A172 (cell line): Measurements from ENCODE around the gene AOAH. TPM values are rescaled to one million over a fixed set of nuclear protein-coding genes. Genes with fewer than 3 reads are reported as not detected.

ENCODE experiments used
- DNase-seq: peaks from one replicate; pipeline ENCODE4 v3.0.0-alpha.2; 2015; ENCODE audit warnings: low spot score
- total RNA-seq: library from RNA; depleted of rRNA; stranded (reverse); fragments of >200 nt; shearing (Covaris generic); gene quantifications from 2 replicates; pipeline ENCODE4 v1.2.3, GENCODE V29; 2014; rRNA removed

The AOAH gene, protein sequence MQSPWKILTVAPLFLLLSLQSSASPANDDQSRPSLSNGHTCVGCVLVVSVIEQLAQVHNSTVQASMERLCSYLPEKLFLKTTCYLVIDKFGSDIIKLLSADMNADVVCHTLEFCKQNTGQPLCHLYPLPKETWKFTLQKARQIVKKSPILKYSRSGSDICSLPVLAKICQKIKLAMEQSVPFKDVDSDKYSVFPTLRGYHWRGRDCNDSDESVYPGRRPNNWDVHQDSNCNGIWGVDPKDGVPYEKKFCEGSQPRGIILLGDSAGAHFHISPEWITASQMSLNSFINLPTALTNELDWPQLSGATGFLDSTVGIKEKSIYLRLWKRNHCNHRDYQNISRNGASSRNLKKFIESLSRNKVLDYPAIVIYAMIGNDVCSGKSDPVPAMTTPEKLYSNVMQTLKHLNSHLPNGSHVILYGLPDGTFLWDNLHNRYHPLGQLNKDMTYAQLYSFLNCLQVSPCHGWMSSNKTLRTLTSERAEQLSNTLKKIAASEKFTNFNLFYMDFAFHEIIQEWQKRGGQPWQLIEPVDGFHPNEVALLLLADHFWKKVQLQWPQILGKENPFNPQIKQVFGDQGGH
- 0.53 and 0.64 TPM in 2 replicates for total RNA-seq

DNA sequence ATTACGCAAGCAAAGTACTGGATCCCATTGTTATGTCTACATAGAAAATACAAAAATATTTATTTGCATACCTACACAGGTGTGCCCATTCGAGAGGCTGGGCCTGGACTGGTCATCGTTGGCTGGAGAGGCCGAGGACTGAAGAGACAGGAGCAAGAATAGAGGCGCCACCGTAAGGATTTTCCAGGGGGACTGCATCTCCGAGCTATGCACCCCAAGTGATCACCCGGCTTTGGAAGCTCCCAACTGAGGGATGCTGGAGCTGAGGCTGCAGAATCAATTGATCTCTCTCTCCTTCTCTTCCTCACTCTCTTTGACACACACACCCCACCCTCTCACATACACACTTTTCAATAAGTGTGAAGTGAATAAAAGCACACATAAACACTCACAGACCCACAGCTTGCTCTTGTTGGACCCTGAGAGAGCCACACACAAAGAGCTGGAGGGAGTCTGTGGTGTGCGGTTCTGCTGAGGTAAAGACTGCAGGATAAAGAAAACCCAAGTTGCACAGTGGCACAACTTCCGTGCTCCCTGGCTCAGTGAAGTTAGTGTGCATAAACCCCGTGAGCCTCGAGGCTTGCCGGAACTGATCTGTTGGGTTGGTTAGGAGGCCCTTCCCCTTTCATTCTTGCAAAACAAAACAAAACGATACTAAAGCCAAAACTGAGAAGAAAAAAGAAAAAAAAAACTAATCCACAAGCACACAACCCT lies at the start of gene AOAH:
Gene AOAH, minus strand, starts transcription at position 544 of the 714 bp plus-strand sequence. Its CDS starts 346 bp downstream, at position 198.
- no peak for DNase-seq

DNA sequence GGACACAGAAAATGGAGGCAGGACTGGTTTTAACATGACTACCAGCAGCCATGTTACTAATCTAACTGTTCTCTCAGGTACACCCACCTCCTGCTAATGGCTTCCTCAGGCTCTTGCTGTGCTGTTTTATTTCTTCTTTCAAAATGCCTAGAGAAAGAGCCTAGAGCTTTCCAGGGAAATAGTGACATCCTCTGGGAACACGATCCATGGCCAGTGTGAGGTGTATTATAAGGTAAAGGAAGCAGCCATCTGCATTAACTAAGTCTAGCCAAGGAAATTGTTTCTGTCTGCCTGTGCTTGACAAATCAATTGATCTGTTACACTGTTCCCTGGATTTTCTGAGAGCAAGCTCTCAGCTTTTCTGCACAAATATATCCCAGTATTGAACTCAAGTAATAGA lies 42.2 kb upstream of the AOAH start:
- no peak for DNase-seq

DNA sequence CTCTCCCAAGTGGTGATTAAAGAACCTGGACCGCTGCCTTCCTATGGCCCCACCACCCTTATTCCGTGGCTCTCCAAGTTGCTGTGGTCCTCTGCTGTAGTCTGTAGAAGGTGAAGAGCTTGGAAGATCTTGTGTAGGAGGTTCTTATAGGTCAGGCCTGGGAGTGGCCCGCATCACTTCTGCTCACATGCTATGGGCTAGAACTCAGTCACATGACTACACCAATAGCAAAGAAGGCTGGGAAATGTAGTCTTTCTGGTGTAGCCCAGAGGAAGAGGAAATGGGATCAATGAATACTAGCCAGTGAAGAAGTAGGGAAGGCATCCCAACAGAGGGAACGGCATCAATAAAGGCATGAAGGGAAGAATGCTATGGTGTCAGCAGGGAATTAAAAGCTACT lies 41.3 kb upstream of the AOAH start:
- peak; percentile 27 for DNase-seq

DNA sequence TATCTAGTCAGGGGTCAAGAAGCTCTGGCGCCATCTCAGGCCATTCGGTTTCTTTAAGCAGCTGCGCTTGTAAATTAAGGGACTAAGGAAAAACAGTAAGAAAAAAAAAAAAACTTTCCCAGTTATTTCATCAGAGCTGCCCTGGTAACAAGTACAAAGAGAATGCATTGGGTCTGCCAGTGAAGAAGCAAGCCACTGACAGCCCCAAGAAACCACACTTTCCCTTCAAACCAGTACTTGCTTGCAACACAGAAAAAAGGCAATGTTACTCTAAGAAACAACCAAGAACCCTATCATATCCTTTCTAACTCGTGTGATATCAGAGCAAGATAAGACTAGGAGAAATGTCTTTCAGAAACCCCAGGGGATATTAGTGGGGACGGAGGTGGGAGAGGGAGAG lies 40.6 kb upstream of the AOAH start:
- no peak for DNase-seq

DNA sequence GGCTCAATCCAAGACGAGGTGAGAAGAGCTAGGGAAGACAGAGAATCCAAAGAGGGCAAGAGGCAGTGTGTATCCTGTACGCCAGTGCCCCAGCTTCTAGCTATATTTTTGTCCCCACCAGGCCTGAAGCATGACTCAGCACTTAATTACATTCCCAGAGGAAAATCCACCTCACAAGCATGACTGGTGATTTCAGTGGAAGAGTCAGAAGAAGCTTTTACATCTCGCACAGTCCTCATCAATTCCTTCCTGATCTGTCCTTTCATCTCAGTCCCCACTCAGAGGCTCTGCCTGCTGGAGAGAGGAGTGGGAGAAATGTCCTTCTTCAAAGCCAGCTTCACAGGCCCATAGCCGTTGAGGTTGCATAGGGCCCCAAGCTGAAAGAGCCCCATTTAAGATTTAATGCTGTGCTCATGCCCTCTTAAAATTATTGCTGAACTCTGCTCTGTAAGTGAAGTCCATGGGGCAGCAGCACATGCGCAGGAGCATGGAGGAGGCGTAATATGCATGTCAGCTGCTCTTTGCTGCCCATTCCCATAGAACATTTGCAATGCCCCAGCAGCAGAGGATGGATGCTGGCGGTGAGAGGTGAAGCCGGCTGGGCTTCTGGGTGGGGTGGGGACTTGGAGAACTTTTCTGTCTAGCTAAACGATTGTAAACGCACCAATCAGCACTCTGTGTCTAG lies 39.0 kb upstream of the AOAH start:
- peak; percentile 65 for DNase-seq

DNA sequence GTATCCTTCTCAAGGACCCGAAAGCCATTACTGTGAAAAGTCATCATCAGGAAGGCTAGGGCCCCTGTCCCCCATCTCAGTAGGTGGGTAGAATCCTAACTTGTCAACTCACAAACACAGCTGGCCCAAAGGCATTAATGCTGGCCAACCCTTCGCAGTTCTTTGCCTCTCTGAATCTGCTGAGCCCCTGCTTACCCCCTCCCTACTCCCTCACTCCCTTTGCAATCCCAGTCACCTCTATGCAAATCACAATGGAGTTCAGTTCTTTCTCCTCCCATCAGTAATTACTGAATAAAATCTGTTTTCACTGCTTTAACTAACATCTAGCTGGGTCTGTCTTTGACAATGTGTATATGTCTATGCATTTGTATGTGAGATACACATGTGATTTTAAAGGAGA lies 38.1 kb upstream of the AOAH start:
- no peak for DNase-seq

DNA sequence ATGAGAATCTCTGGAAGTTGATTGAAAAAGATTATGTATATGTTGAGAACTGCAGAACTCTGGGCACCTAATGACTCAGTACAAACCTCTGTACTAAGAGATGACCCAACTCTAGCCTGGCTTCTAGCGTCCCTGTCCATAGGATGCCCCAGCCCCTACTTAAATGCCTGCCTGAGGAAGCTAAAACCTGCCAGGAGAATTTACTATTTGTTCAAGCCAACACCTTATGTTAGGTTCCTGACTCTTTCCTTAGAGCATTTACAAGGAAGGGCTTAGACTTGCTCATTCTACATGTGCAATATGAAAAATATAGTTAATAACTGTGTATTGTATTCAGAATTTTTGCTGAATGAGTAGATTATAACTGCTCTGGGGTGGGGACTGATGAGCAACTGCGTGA lies 37.5 kb upstream of the AOAH start:
- no peak for DNase-seq

DNA sequence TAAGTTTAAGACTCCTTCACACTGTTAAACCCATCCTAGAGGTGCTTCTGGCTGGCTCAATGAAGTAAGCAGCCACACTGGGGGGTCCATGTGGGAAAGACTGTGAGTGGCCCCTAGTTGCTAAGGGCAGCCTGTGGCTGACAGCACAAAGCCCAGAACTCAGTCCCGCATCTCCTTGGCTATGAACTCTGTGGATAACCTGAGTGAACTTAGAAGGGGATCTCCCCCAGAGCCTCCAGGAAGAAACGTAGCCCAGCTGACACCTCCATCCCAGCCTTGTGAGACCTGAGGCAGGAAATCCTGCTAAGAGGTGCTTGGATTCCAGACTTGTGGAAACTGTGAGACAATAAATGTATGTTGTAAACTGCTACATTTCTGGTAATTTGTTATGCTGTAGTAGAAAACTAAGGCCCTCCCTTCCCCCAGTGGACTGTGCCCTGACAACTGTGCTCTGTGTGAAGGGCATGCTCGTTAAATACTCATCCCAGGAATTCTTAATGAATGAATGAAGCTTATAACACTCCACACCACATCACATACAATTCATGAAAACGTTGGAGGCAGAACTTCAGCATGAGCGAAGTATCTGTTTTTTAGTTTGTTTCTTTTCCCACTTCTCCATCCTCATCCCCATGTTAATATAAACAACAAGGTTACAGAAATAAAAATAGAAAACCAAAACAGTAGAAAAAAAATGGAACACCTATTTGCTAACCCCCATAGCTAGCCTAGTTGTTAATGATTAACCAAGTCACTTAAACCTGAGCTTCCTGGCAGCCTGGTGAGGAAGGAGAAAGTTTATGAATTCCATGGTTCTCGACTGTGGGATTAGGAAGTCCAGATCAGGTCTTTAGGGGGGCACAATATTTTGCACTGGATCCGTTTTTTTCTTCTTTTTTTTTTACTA lies 36.8 kb upstream of the AOAH start:
- no peak for DNase-seq

DNA sequence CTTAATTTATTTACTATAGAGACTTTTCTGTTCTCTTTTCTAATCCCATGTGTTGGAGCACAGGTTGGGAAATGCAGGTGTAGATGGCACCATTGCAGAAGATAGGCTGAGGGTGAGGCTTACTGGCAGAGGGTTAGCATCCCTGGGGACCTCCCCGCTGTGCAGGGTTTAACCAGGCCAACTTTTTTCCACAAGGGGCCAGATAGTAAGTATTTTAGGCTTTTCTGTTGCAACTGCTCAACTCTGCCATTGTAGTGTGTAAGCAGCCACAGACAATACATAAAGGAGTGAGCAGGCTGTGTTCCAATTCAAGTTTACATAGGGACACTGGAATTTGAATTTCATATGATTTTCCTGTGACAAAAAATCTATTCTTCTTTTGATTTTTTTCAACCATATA lies 34.6 kb upstream of the AOAH start:
- no peak for DNase-seq

DNA sequence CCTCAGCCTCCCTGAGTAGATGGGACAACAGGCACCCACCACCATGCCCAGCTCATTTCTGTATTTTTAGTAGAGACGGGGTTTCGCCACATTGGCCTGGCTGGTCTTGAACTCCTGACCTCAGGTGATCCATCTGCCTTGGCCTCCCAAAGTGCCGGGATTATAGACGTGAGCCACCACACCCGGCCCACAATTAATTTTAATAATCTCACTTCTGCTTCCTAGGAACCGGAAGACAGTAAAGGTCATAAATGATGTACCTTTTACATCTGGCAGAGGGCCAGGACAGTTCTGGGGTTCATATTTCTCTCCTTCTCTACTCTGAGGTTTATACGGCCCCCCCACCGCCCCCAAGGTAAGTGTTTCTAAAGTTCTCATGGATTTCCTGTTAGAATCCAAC lies 31.2 kb upstream of the AOAH start:
- DNase-seq: no peak

DNA sequence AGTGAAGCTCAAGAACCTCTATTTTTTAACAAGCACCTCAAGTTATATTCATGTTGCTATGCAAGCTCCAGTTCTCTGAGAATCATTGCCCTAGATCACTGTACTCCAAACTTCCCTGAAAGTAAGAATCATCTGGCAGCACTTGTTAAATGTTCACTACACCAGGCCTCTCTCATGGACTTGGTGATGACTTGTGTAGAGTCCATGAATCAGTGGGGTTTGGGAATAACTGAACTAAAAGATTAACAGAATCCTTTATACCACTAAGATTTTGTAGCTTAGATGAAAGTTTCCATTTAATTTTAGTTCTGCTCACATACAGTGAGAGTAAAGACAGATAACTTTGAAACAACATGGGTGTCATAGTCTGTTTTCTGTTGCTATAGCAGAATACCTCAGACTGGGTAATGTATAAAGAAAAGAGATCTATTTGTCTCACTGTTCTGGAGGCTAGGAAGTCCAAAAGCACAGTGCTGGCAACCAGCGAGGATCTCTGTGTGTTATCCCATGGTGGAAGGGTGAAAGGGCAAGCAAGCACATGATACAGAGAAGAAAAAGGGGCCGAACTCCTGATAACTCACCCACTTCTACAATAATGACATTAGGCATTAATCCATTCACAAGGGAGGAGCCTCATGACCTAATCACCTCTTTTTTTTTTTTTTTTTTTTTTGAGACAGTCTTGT lies 27.9 kb upstream of the AOAH start:
- DNase-seq: no peak

DNA sequence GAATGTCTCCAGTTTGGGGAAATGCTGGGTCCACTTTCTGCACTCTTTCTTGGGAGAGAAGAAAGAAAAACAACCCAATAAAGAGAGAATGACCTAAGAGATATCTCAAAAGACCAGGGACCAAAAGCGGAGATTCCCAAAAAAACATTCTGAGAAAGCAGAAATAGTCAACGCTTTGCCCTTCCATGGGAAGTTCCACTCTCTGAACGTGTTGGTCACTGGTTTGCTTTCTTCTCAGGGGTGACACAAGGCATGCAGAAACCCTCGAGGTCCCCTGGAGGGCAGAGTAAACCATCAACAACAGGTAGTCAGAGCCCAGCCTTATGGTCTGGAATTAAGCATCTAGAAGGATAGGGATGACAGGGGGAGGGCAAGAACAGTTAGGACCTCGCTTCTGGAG lies 26.2 kb upstream of the AOAH start:
- DNase-seq: no peak

DNA sequence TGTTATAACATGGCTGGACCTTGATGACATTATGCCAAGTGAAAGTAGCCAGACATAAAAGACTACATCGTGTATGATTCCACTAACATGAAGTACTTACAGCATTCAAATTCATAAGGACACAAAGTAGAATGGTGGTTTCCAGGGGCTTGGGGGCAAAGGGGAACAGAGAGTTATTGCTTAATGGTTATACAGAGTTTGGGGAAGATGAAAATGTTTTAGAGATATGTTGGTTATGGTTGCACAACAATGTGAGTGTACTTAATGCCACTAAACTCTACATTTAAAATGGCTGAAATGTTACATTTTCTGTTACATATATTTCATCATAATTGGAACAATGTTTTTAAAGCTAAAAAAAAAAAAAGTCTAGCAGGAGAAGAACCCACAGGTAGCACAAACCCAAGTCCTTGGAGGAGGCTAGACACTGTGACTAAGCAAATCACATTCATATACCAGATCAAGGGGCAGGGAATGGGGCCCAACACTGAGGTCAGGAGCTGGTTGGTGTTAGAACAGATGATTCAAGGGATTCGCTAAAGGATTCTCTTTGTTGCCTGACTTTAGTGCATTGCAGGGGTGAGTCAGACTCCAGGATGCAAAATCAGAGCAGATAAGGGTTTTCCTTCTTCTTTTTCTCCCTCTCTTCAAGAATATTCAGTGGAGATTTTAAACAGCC lies 25.1 kb upstream of the AOAH start:
- peak; percentile 80 for DNase-seq

DNA sequence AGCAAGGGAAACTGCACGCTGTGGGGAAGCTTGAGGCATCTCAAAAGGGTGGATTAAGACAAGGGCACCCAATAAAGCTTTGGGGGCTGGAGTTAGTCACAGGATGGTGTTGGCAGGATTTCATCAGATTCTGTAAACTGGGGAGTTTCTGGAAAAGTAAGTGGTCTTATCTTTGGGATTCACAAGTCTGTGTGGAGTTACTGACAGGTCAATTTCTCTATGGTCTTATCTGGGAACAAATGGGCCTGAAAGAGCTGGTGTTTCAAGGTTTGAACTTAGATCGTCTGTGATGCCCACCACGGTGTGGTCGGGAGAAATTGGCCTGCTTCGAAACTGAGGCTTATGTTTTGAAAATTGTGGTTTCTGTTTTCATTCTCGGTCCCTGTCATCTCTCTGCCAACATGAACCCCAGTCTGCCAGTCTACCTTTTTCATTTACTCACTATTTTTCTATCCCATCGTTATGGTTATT lies 23.8 kb upstream of the AOAH start:
- DNase-seq: peak; percentile 50

DNA sequence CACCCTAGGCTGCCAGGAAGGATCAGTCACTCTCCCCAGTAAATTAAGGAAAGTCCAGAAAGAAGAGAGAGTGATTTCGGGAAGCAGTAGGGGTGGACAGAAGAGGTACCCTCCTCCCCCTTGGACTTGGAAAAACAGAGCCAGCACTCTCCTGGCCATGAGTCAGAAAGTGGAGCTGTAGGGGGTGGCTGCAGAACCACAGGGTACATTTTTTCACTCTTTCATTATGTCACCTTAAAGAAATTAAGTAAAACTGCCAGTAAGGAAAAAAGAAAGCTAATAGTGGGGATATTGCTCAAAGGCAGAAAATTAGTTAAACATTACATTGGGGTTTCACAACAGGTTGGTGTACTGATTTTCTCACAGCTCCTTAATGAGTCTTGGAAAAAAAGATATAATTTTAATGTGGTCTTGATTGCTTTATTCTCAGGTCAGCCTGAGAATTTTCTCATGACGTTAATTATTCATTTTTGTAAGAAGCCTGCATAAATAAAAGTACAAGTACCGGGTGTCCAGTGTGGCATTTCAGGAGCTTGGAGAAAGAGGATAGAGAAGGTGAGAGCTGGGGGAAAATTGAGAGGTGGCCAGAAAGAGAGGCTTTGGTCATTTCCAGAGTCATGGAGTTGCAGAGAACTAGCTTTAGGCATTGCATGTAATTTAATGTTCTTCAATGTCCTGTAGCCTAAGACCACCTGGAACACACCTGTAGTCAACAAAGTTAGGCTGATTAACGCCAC lies 23.2 kb upstream of the AOAH start:
- peak; percentile 91 for DNase-seq

DNA sequence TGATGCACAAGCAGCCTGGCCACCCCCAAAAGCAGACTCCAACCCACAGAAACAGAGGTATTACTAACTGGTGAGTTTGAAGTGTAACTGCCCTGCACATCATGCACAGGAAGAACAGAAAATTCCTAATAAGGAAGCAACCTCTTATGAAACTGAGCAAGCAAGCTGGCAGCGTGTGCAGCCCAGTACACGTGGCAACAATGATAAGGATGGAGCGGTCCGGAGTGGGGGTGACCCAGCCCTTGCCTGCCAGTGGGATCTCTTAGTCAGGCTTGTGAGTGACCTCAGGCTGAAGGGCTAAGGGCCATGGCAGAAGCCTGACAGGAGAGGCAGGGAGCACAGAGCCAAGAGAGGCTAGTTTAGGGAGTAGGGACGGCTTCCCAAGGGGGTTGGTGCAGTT lies 22.1 kb upstream of the AOAH start:
- peak; percentile 97 for DNase-seq

DNA sequence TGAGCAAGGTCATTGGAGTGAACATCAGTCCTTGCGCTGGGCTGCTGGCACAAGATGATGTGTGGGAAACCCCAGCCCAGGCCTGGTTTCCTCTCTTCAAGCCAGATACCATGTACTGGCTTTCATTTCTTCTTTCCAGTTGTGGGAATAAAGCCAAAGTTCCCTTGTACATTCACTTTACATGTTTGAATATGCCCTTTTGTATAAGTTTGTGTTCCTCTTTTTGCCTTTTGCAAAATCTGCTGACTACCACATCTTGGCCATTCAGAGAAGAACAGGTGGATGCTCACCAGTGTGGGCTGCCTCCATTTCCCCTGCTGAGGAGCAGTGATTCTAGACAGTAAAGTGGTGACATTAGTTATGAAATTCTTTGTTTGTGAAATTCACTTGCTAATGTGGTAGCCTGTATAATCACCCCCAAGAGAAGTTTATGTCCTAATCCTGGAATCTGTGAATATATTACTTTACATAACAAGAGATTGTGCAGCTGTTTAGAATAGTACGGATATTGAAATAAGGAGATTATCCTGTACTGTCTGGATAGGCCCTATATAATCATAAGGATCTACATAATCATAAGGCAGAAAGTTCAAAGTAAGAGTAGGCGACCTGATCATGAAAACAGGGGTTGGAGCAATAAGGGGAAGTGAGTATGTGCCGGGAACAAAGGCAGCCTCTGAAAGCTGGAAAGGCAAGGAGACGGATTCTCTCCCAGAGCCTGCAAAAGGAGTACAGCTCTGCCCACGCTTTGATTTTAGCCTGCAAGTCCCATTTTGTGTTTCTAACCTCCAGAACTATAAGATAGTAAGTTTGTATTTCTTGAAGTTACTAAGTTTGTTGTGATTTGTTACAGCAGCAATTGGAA lies 18.8 kb upstream of the AOAH start:
- DNase-seq: no peak

DNA sequence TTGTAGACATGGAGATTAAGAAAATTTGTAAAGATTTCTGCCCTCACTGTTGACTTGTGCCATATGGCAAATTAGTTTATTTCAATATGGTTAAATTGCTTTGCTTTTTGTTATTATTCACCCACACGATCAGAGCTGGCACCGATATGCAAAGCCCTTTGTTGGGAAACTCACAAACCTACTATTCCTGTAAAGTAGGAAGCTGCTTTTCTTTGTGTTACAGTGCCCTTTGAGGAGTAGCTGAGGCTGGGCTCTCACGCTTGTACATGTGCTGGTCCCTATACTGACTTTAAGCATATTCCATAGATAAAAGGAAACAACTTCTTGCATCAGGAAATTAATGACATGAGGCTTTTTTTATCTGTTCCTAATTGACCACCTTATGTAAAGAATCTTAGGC lies 17.6 kb upstream of the AOAH start:
- no peak for DNase-seq
